Esophagus squamous epithelium (tissue), 5 donors: Measurements from ENCODE around the gene DLL1. TPM values are rescaled to one million over a fixed set of nuclear protein-coding genes. Genes with fewer than 3 reads are reported as not detected.
A peak's percentile ranks its signal among the peaks of the same experiment; 100 is the strongest.

ENCODE experiments used
- DNase-seq: peaks from one replicate; lab custom pipeline; 2025; lab: John Stamatoyannopoulos, UW
- H3K27ac ChIP-seq, 4 donors: fragments of 200-600 bp; sonication (generic); one replicate each; pipeline ENCODE4 v1.5.1; 2016 to 2019; ENCODE audit warnings: mild to moderate bottlenecking in 1 of 4
- H3K27me3 ChIP-seq, 4 donors: fragments of 200-600 bp; sonication (generic); 1 replicate in 3 of 4; 2 replicates in 1 of 4; pipeline versions ENCODE4 v1.5.1 to v1.6.0; 2017 to 2021; ENCODE audit warnings: antibody characterized with exemption in 1 of 4
- H3K36me3 ChIP-seq, 3 donors: fragments of 200-600 bp; sonication (generic); one replicate each; pipeline ENCODE4 v1.5.1; 2016 to 2019
- H3K4me1 ChIP-seq, 3 donors: fragments of 200-600 bp; sonication (generic); one replicate each; pipeline ENCODE4 v1.5.1; 2017 to 2019
- H3K4me3 ChIP-seq, 4 donors: fragments of 200-600 bp; sonication (generic); 1 replicate in 3 of 4; 2 replicates in 1 of 4; pipeline ENCODE4 v1.5.1; 2016 to 2019; ENCODE audit warnings: mild to moderate bottlenecking in 2 of 4, moderate library complexity in 1 of 4
- H3K9me3 ChIP-seq, 3 donors: fragments of 200-600 bp; sonication (generic); one replicate each; pipeline ENCODE4 v1.5.1; 2016 to 2019
- CTCF ChIP-seq, 6 experiments: fragments of 450-650 bp in 4 of 6; fragments of 200-600 bp in 2 of 6; sonication (generic) in 2 of 6; IDR thresholded peaks; one replicate each; pipeline ENCODE4 v1.5.1; 2016 to 2019; ENCODE audit warnings: antibody characterized with exemption in 6 of 6, mild to moderate bottlenecking in 4 of 6, moderate library complexity in 4 of 6
- POLR2A ChIP-seq, 4 donors: fragments of 450-650 bp; IDR thresholded peaks; one replicate each; pipeline ENCODE4 v1.6.1; 2017; ENCODE audit warnings: antibody characterized with exemption in 4 of 4, mild to moderate bottlenecking in 4 of 4, moderate library complexity in 3 of 4
- WGBS, 2 donors: methylation state at CpG; one replicate each; pipeline ENCODE4 v1.1.5; 2018; 5-methylcytosine and 5-hydroxymethylcytosine counted together
- intact Hi-C: fragments of 100-400 bp; cut with DNase I; formaldehyde crosslinking; loops from one replicate; pipeline ENCODE4 v1.15.0; 2022
- total RNA-seq, 4 donors: library from RNA; depleted of rRNA; stranded (reverse); fragments of >200 nt; gene quantifications; one replicate each; pipeline ENCODE4 v1.1.0, GENCODE V29; 2016
- donor health status: DM: yes; HTN: yes; CAD: no.

The DLL1 gene
- total RNA-seq, 4 donors from 2014 or later: 8.3 to 37.6 (median 15.1) TPM

DNA sequence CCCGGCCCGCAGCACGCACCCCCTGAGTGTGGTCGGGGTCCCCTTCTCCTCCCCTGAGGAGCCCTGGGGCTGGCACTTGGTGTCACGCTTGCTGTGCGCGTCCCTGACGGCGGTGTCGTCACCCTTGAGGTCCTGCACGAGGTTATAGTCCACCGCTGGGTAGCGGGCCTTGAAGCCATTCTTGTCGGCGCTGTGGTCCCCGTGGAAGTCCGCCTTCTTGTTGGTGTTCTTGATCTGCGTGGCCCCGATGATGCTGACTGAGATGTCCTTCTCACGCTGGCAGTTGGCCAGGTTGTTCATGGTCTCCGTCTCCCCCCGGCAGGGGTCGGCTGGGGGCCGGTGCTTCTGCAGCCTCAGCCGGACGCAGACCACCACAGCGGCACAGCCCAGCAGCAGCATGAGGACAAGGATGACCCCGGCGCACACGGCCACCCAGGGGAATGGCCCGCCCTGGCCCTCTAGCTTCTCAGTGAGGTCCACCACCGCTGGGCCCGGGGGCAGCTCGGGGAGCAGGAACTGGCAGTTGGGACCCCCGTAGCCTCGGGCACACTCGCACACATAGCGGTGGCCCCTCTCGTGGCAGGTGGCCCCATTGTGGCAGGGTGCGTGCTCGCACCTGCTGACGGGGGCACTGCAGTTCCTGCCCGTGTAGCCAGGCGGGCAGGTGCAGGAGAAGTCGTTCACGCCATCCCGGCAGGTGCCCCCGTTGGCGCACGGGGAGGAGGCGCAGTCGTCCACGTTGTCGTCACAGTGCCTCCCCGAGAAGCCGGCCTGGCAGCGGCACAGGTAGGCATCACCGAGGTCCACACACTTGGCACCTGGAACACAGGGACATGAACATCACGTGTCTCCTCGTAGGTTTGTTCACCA lies 7.4 kb downstream of the DLL1 start:
- 88 to 89% methylated on average over 17 to 24 of the region's 60 CpGs for WGBS, 2 donors
- H3K9me3 ChIP-seq: no peaks in the 10 kb centered on the region
- H3K27ac ChIP-seq: no peak overlapping the region
- peaks cover 20 to 72% (median 49%) of the 10 kb centered on the region in 3 donors for H3K4me1 ChIP-seq
- intact Hi-C loops: no loop called here
- H3K36me3 ChIP-seq: peaks cover 0 to 62% (median 9%) of the 10 kb centered on the region in 3 donors
- no peak for TF ChIP-seq CTCF (IDR thresholded peaks at IDR 0.05)
- DNase-seq: no peak
- H3K27me3 ChIP-seq: peaks cover 0 to 29% (median 0%) of the 10 kb centered on the region in 4 donors
- H3K4me3 ChIP-seq: no peak overlapping the region

DNA sequence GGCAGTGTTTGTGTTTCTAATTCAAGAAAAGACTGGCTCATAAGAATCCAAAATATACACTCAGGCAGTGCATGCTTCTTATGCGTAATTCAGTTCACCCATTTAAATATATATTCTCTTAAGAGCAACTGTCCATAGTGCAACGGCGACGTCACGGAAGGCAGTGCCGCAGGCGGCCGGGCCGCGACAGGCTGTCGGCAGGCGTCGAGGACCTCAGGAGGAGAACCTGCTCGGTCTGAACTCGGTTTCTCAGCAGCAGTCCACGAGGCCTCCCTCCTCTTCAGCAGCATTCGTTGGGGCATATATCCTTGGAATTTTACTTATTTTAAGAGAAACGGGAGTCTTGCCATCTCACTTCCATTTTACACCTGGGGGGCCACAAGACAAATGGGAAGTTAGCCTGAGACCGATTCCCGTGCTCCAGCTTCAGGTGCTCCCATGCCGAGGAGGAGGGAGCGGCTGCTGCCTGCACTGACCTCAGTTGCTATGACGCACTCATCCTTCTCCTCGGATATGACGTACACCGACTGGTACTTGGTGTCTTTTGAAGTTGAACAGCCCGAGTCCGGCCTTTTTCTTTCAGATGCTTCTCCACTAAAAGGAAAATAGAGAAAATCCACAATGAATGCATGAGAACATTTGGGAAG lies 8.2 kb downstream of the DLL1 start:
- no peak for TF ChIP-seq CTCF (IDR thresholded peaks at IDR 0.05)
- TF ChIP-seq POLR2A (IDR thresholded peaks at IDR 0.05): no peak
- Histone ChIP-seq H3K27ac (no peak overlapping the region), H3K9me3 (no peaks in the 10 kb centered on the region), H3K36me3 (peaks cover 0 to 62% (median 9%) of the 10 kb centered on the region in 3 donors), H3K27me3 (peaks cover 0 to 21% (median 0%) of the 10 kb centered on the region in 4 donors), H3K4me3 (no peak overlapping the region), H3K4me1 (peaks cover 14 to 71% (median 41%) of the 10 kb centered on the region in 3 donors)
- DNase-seq: no peak
- 83 to 88% methylated on average over 24 to 27 of the region's 28 CpGs for WGBS, 2 donors
- intact Hi-C loops: no loop called here

DNA sequence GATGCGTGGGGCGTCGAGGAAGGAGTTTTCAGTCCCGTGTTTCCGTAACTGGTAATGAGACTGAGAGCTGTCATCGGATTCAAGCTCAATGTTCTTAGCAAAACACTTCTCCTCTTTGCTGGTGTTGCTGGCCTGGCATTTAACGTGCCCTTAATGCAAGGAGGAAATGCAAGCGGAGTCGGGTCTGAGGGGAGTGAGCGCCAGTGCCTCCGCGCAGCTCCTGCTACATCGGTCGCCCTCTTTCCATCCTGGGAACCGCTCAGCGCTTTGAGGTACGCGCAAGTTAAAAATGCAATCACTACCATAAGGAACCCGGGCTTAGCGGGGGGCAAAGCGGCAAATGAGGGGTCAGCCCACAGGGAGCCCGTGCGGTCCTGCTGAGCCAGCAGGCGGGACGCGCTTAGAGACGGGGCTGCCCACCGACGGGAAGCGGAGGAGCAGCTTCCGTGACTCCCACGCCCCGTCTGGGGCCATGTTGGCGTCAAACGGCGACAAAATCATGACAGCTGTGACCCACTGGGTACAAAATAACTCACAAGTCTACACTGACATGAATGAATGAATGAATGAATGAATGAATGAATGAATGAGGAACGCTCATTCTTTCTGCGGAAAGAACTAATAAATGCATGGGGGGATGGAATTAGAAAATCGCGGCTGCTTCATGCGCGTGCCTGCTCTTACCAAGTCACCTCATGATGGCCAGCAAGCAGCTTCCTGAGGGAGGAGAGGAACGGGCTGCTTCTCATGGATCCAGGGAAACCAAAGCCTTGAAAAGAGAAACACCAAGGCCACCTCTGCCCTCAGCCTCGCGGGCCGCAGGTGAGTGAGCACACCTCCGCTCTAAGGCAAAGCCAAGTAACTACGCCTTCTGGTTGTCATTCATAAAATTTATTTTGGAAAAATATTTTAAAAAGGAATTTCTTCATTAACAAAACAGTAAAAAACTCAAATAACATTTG lies 9.3 kb downstream of the DLL1 start:
- intact Hi-C loops: no loop called here

DNA sequence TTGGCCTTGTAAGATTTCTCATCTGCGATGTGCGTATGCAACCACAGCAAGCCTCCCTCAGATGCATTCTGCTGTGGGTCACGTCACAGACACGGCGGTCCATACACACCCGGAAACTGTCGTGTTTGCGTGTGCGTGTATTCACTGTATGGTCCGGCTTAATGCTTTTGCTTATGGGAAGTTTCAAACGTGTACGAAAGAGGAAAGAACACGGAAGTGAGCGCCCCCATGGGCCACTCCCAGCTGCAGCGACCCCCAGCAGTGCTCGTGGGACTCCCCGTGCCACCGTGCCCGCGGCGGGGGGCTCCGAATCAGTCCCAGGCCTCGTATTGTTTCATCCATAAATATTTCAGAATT lies 10.2 kb downstream of the DLL1 start:
- peaks cover 0 to 43% (median 9%) of the 10 kb centered on the region in 3 donors for H3K36me3 ChIP-seq
- peaks cover 14 to 71% (median 36%) of the 10 kb centered on the region in 3 donors for H3K4me1 ChIP-seq
- TF ChIP-seq POLR2A (IDR thresholded peaks at IDR 0.05) (no peak), CTCF (IDR thresholded peaks at IDR 0.05) (peak in 1 of 6 experiments; percentile 7)
- WGBS, 2 donors: 58 to 60% methylated on average over 19 to 23 of the region's 23 CpGs
- intact Hi-C loops: no loop called here
- H3K27me3 ChIP-seq: peaks cover 0 to 10% (median 0%) of the 10 kb centered on the region in 4 donors
- no peaks in the 10 kb centered on the region for H3K9me3 ChIP-seq
- H3K27ac ChIP-seq: peak overlapping the region; percentile 3 to 77 (median 69)
- H3K4me3 ChIP-seq: peak overlapping the region; percentile 4 to 58 (median 30)
- no peak for DNase-seq

More for the DNA sequence above, 9.3 kb downstream of the DLL1 start:
- TF ChIP-seq CTCF (IDR thresholded peaks at IDR 0.05) (no peak), POLR2A (IDR thresholded peaks at IDR 0.05) (no peak)
- no peak overlapping the region for H3K4me3 ChIP-seq
- H3K9me3 ChIP-seq: no peaks in the 10 kb centered on the region
- H3K27ac ChIP-seq: no peak overlapping the region
- WGBS, 2 donors: 92 to 93% methylated on average over 39 to 43 of the region's 48 CpGs
- peaks cover 0 to 53% (median 9%) of the 10 kb centered on the region in 3 donors for H3K36me3 ChIP-seq
- H3K27me3 ChIP-seq: peaks cover 0 to 11% (median 0%) of the 10 kb centered on the region in 4 donors
- peaks cover 14 to 71% (median 37%) of the 10 kb centered on the region in 3 donors for H3K4me1 ChIP-seq
- no peak for DNase-seq
